Activated CD4-positive, alpha-beta memory T cell treated with anti-CD3 and anti-CD28 coated beads for 36 hours (primary cell): ENCODE measurements around the gene CHADL. TPM values are rescaled to one million over a fixed set of nuclear protein-coding genes. Genes with fewer than 3 reads are reported as not detected.
A peak's percentile ranks its signal among the peaks of the same experiment; 100 is the strongest.

Experiments
- CTCF ChIA-PET: fragments of 350-600 bp; sonication (Branson Sonifier 250); formaldehyde crosslinking; loops from one replicate; lab custom pipeline; 2021; ENCODE audit warnings: antibody characterized with exemption, inconsistent platforms; lab: Charles Lee
- POLR2A ChIA-PET: fragments of 350-600 bp; sonication (Branson Sonifier 250); formaldehyde crosslinking; loops from one replicate; lab custom pipeline; 2021; ENCODE audit warnings: antibody characterized with exemption; lab: Charles Lee
- DNase-seq: peaks from one replicate; pipeline ENCODE4 v3.0.0-alpha.2; 2020
- H3K27ac Mint-ChIP-seq: one replicate; pipeline ENCODE4 v1.8.0; 2021; ENCODE audit warnings: mixed read lengths
- H3K27me3 Mint-ChIP-seq: one replicate; pipeline ENCODE4 v1.8.0; 2021; ENCODE audit warnings: mixed read lengths
- H3K36me3 Mint-ChIP-seq: one replicate; pipeline ENCODE4 v1.8.0; 2021; ENCODE audit warnings: mixed read lengths
- H3K4me1 Mint-ChIP-seq: one replicate; pipeline ENCODE4 v1.8.0; 2021; ENCODE audit warnings: low read depth, mixed read lengths
- H3K4me3 Mint-ChIP-seq: one replicate; pipeline ENCODE4 v1.8.0; 2021; ENCODE audit warnings: mild to moderate bottlenecking, mixed read lengths
- H3K9me3 Mint-ChIP-seq: one replicate; pipeline ENCODE4 v1.8.0; 2021; ENCODE audit warnings: mixed read lengths
- intact Hi-C: fragments of 100-400 bp; cut with micrococcal nuclease; formaldehyde crosslinking; loops from one replicate; pipeline ENCODE4 v1.15.1; 2023
- total RNA-seq, 2 experiments: library from RNA; stranded (reverse); gene quantifications; one replicate each; pipeline ENCODE4 v1.2.3, GENCODE V29; 2021

The CHADL gene
- total RNA-seq, 2 experiments from 2014 or later = 0.12 to 0.21 TPM

GRCh38 chr22:41239443-41240128 is 1.1 kb downstream of the CHADL start:
- H3K27me3 Mint-ChIP-seq = no peaks in the 10 kb centered on the region
- no peak overlapping the region for H3K4me3 Mint-ChIP-seq
- intact Hi-C loops = no loop called here
- H3K9me3 Mint-ChIP-seq = no peaks in the 10 kb centered on the region
- no peak for DNase-seq
- ChIA-PET CTCF (interaction anchor here (0.6 kb wide), 1 partner anchor 382 kb away, joined by 3 read pairs; no protein-coding TSS in a partner anchor), POLR2A (no interaction called here)
- peaks cover 11% of the 10 kb centered on the region for H3K4me1 Mint-ChIP-seq
- H3K36me3 Mint-ChIP-seq = peaks cover 2% of the 10 kb centered on the region
- H3K27ac Mint-ChIP-seq = no peak overlapping the region

- Mint-ChIP-seq H3K9me3 (no peaks in the 10 kb centered on the region), H3K27me3 (no peaks in the 10 kb centered on the region), H3K4me3 (peak overlapping the region; percentile 44), H3K4me1 (peaks cover 11% of the 10 kb centered on the region), H3K27ac (no peak overlapping the region), H3K36me3 (peaks cover 2% of the 10 kb centered on the region)
- POLR2A ChIA-PET = interaction anchor here (0.9 kb wide), 1 partner anchor 21 kb away, joined by 3 read pairs; no protein-coding TSS in a partner anchor
- no peak for DNase-seq
- CTCF ChIA-PET = interaction anchor here (0.6 to 3.6 kb wide), 16 partner anchors 9 to 740 kb away, joined by 3 to 139 read pairs (median 6); partner anchors contain the start of gene RBX1
- intact Hi-C loops = no loop called here
Observed at GRCh38 chr22:41238570-41239442, 1.9 kb downstream of the CHADL start.

GRCh38 chr22:41237707-41238569 is 2.8 kb downstream of the CHADL start:
- H3K9me3 Mint-ChIP-seq = no peaks in the 10 kb centered on the region
- ChIA-PET POLR2A (interaction anchor here (0.7 to 1.4 kb wide), 5 partner anchors 10 to 231 kb away, joined by 3 to 6 read pairs (median 3); partner anchors contain the start of genes ACO2, EP300 and PHF5A), CTCF (interaction anchor here (0.5 to 3.6 kb wide), 51 partner anchors 8 to 739 kb away, joined by 3 to 139 read pairs (median 4); partner anchors contain the start of genes RBX1 and TEF)
- no peaks in the 10 kb centered on the region for H3K27me3 Mint-ChIP-seq
- DNase-seq = peak; percentile 89
- intact Hi-C loops = loop anchor here (1.0 kb wide), 1 partner anchor 316 kb away; no protein-coding TSS in a partner anchor
- no peak overlapping the region for H3K27ac Mint-ChIP-seq
- no peaks in the 10 kb centered on the region for H3K36me3 Mint-ChIP-seq
- no peak overlapping the region for H3K4me3 Mint-ChIP-seq
- peaks cover 11% of the 10 kb centered on the region for H3K4me1 Mint-ChIP-seq

GRCh38 chr22:41237036-41237706 is 3.6 kb downstream of the CHADL start:
- Mint-ChIP-seq H3K9me3 (no peaks in the 10 kb centered on the region), H3K27ac (no peak overlapping the region), H3K4me1 (peaks cover 11% of the 10 kb centered on the region), H3K27me3 (no peaks in the 10 kb centered on the region), H3K4me3 (peak overlapping the region; percentile 64), H3K36me3 (no peaks in the 10 kb centered on the region)
- no peak for DNase-seq
- intact Hi-C loops = loop anchor here (1.0 kb wide), 1 partner anchor 315 kb away; no protein-coding TSS in a partner anchor
- ChIA-PET CTCF (interaction anchor here (0.6 to 3.6 kb wide), 48 partner anchors 8 to 739 kb away, joined by 3 to 139 read pairs (median 4); partner anchors contain the start of genes RBX1 and TEF), POLR2A (interaction anchor here (0.7 to 1.4 kb wide), 4 partner anchors 11 to 232 kb away, joined by 3 to 6 read pairs (median 3); partner anchors contain the start of genes ACO2, EP300 and PHF5A)

- peaks cover 11% of the 10 kb centered on the region for H3K4me1 Mint-ChIP-seq
- POLR2A ChIA-PET = interaction anchor here (0.5 kb wide), 1 partner anchor 110 kb away, joined by 3 read pairs; no protein-coding TSS in a partner anchor
- CTCF ChIA-PET = interaction anchor here (0.6 to 3.6 kb wide), 3 partner anchors 36 to 317 kb away, joined by 3 to 139 read pairs (median 3); no protein-coding TSS in a partner anchor
- peaks cover 5% of the 10 kb centered on the region for H3K36me3 Mint-ChIP-seq
- DNase-seq = no peak
- no peaks in the 10 kb centered on the region for H3K27me3 Mint-ChIP-seq
- no peak overlapping the region for H3K27ac Mint-ChIP-seq
- intact Hi-C loops = no loop called here
- H3K9me3 Mint-ChIP-seq = no peaks in the 10 kb centered on the region
- H3K4me3 Mint-ChIP-seq = no peak overlapping the region
Observed at GRCh38 chr22:41234815-41235695, 5.7 kb downstream of the CHADL start.

- Mint-ChIP-seq H3K36me3 (peaks cover 15% of the 10 kb centered on the region), H3K27ac (no peak overlapping the region), H3K4me3 (no peak overlapping the region), H3K27me3 (no peaks in the 10 kb centered on the region), H3K4me1 (no peaks in the 10 kb centered on the region), H3K9me3 (no peaks in the 10 kb centered on the region)
- POLR2A ChIA-PET = interaction anchor here (1.0 kb wide), 1 partner anchor 13 kb away, joined by 4 read pairs; no protein-coding TSS in a partner anchor
- intact Hi-C loops = no loop called here
- CTCF ChIA-PET = interaction anchor here (1.0 kb wide), 1 partner anchor 12 kb away, joined by 4 read pairs; no protein-coding TSS in a partner anchor
- DNase-seq = no peak
Observed at GRCh38 chr22:41231369-41231768, 9.4 kb downstream of the CHADL start.

- POLR2A ChIA-PET = interaction anchor here (1.0 to 1.1 kb wide), 2 partner anchors 14 kb away, joined by 3 to 4 read pairs; no protein-coding TSS in a partner anchor
- no peaks in the 10 kb centered on the region for H3K27me3 Mint-ChIP-seq
- H3K4me3 Mint-ChIP-seq = no peak overlapping the region
- DNase-seq = no peak
- H3K9me3 Mint-ChIP-seq = no peaks in the 10 kb centered on the region
- peaks cover 17% of the 10 kb centered on the region for H3K36me3 Mint-ChIP-seq
- no peaks in the 10 kb centered on the region for H3K4me1 Mint-ChIP-seq
- intact Hi-C loops = no loop called here
- no peak overlapping the region for H3K27ac Mint-ChIP-seq
- CTCF ChIA-PET = interaction anchor here (1.0 kb wide), 1 partner anchor 13 kb away, joined by 4 read pairs; no protein-coding TSS in a partner anchor
Observed at GRCh38 chr22:41230401-41230785, 10.3 kb downstream of the CHADL start.

- Mint-ChIP-seq H3K9me3 (no peaks in the 10 kb centered on the region), H3K4me3 (no peak overlapping the region), H3K36me3 (peaks cover 17% of the 10 kb centered on the region), H3K27ac (no peak overlapping the region), H3K27me3 (no peaks in the 10 kb centered on the region), H3K4me1 (no peaks in the 10 kb centered on the region)
- POLR2A ChIA-PET = interaction anchor here (1.1 kb wide), 1 partner anchor 13 kb away, joined by 3 read pairs; no protein-coding TSS in a partner anchor
- intact Hi-C loops = no loop called here
- CTCF ChIA-PET = interaction anchor here (1.0 kb wide), 1 partner anchor 13 kb away, joined by 4 read pairs; no protein-coding TSS in a partner anchor
- DNase-seq = no peak
Observed at GRCh38 chr22:41229730-41230400, 10.9 kb downstream of the CHADL start.

- DNase-seq = no peak
- POLR2A ChIA-PET = no interaction called here
- H3K9me3 Mint-ChIP-seq = no peaks in the 10 kb centered on the region
- no peak overlapping the region for H3K27ac Mint-ChIP-seq
- intact Hi-C loops = no loop called here
- H3K4me3 Mint-ChIP-seq = no peak overlapping the region
- H3K27me3 Mint-ChIP-seq = no peaks in the 10 kb centered on the region
- CTCF ChIA-PET = no interaction called here
- H3K36me3 Mint-ChIP-seq = peaks cover 17% of the 10 kb centered on the region
- H3K4me1 Mint-ChIP-seq = no peaks in the 10 kb centered on the region
Observed at GRCh38 chr22:41229215-41229614, 11.5 kb downstream of the CHADL start.
